HEK293 (cell line): Measurements from ENCODE around the gene NINJ2.

Experiments used
- CTCF ChIA-PET: fragments of 350-600 bp; formaldehyde crosslinking; extraction: SDS; loops from one replicate; lab custom pipeline; 2021; ENCODE audit warnings: antibody characterized with exemption; lab: Yijun Ruan, JAX
- POLR2A ChIA-PET: fragments of 300-600 bp; formaldehyde crosslinking; extraction: SDS; loops from one replicate; lab custom pipeline; 2020; ENCODE audit warnings: antibody characterized with exemption, inconsistent platforms; lab: Yijun Ruan, JAX
- H3K27ac ChIP-seq: fragments of 200-500 bp; sonication (Bioruptor generic); 2 replicates; pipeline ENCODE4 v1.5.1; 2014; ENCODE audit warnings: low read depth, low read length, control low read depth, inconsistent platforms; ENCODE audit errors: extremely low read depth
- H3K36me3 ChIP-seq, 2 experiments: fragments of 200-500 bp in 1 of 2; sonication (Bioruptor generic) in 1 of 2; 1 replicate in 1 of 2; 2 replicates in 1 of 2; pipeline ENCODE4 v1.5.1; 2014 to 2017; ENCODE audit warnings: inconsistent platforms in 2 of 2, low read length in 2 of 2; ENCODE audit not compliant: control insufficient read depth in 2 of 2, insufficient read depth in 1 of 2
- H3K4me1 ChIP-seq: fragments of 200-500 bp; sonication (Bioruptor generic); 2 replicates; pipeline ENCODE4 v1.5.1; 2014; ENCODE audit warnings: mild to moderate bottlenecking, low read length, inconsistent platforms; ENCODE audit not compliant: control insufficient read depth, insufficient read depth
- H3K4me3 ChIP-seq: 2 replicates; pipeline ENCODE4 v1.5.1; 2011; ENCODE audit warnings: low read depth, mild to moderate bottlenecking, control low read depth, low read length, moderate library complexity
- H3K9me3 ChIP-seq: fragments of 200-500 bp; sonication (Bioruptor generic); 2 replicates; pipeline ENCODE4 v1.5.1; 2014; ENCODE audit warnings: low read depth, low read length, inconsistent platforms; ENCODE audit not compliant: control insufficient read depth, insufficient read depth
- EGR2 ChIP-seq: fragments of 450-650 bp; formaldehyde crosslinking; IDR thresholded peaks from 2 replicates; pipeline ENCODE4 v1.5.1; 2016; ENCODE audit warnings: low read depth, missing biosample characterization, missing genetic modification characterization
- HOXC10 ChIP-seq: sonication (generic); formaldehyde crosslinking; IDR thresholded peaks from 2 replicates; pipeline ENCODE4 v1.8.1; 2023; ENCODE audit warnings: mild to moderate bottlenecking, missing genetic modification reagents
- MEIS1 ChIP-seq: sonication (generic); formaldehyde crosslinking; IDR thresholded peaks from 2 replicates; pipeline ENCODE4 v1.8.1; 2022; ENCODE audit warnings: missing genetic modification reagents, mild to moderate bottlenecking, borderline replicate concordance
- PRDM2 ChIP-seq: fragments of 450-650 bp; formaldehyde crosslinking; IDR thresholded peaks from 2 replicates; pipeline ENCODE4 v1.5.1; 2016; ENCODE audit warnings: missing biosample characterization, missing genetic modification characterization, borderline replicate concordance
- PRDM6 ChIP-seq: fragments of 450-650 bp; formaldehyde crosslinking; IDR thresholded peaks from 2 replicates; pipeline ENCODE4 v1.5.1; 2017; ENCODE audit warnings: missing biosample characterization, missing genetic modification characterization
- SP7 ChIP-seq: fragments of 450-650 bp; formaldehyde crosslinking; IDR thresholded peaks from 2 replicates; pipeline ENCODE4 v1.5.1; 2016; ENCODE audit warnings: missing biosample characterization, missing genetic modification characterization
- ZBTB20 ChIP-seq: fragments of 450-650 bp; formaldehyde crosslinking; IDR thresholded peaks from 2 replicates; pipeline ENCODE4 v1.5.1; 2016; ENCODE audit warnings: missing biosample characterization, missing genetic modification characterization
- ZFP69B ChIP-seq: fragments of 450-650 bp; formaldehyde crosslinking; IDR thresholded peaks from 2 replicates; pipeline ENCODE4 v1.5.1; 2016; ENCODE audit warnings: missing biosample characterization, missing genetic modification characterization
- ZNF302 ChIP-seq: fragments of 450-650 bp; formaldehyde crosslinking; IDR thresholded peaks from 2 replicates; pipeline ENCODE4 v1.5.1; 2016; ENCODE audit warnings: missing biosample characterization, missing genetic modification characterization, low read depth
- ZNF518A ChIP-seq: fragments of 450-650 bp; formaldehyde crosslinking; conservative IDR thresholded peaks from 2 replicates; pipeline ENCODE4 v1.5.1; 2016; ENCODE audit warnings: low read depth, missing biosample characterization, missing genetic modification characterization
- ZNF521 ChIP-seq: fragments of 450-650 bp; formaldehyde crosslinking; IDR thresholded peaks from 2 replicates; pipeline ENCODE4 v1.5.1; 2017; ENCODE audit warnings: missing biosample characterization, mild to moderate bottlenecking, missing genetic modification characterization
- ZNF596 ChIP-seq: fragments of 450-650 bp; IDR thresholded peaks from 2 replicates; pipeline ENCODE4 v1.5.0; 2018; ENCODE audit warnings: missing biosample characterization, mild to moderate bottlenecking, missing genetic modification characterization, moderate library complexity
- ZNF621 ChIP-seq: fragments of 450-650 bp; formaldehyde crosslinking; IDR thresholded peaks from 2 replicates; pipeline ENCODE4 v1.5.1; 2017; ENCODE audit warnings: missing biosample characterization, missing genetic modification characterization
- ZNF639 ChIP-seq: fragments of 450-650 bp; formaldehyde crosslinking; IDR thresholded peaks from 2 replicates; pipeline ENCODE4 v1.5.1; 2016; ENCODE audit warnings: missing biosample characterization, missing genetic modification characterization
- ZNF704 ChIP-seq: fragments of 450-650 bp; formaldehyde crosslinking; IDR thresholded peaks from 2 replicates; pipeline ENCODE4 v1.5.1; 2016; ENCODE audit warnings: missing biosample characterization, missing genetic modification characterization
- ZSCAN4 ChIP-seq: fragments of 450-650 bp; formaldehyde crosslinking; IDR thresholded peaks from 2 replicates; pipeline ENCODE4 v1.5.1; 2017; ENCODE audit warnings: missing biosample characterization, missing genetic modification characterization

The NINJ2 gene

GRCh38 chr12:581321-581720, 81.9 kb downstream of the NINJ2 start:
- CTCF ChIA-PET: interaction anchor here (0.6 to 1.5 kb wide), 3 partner anchors 169 to 328 kb away, joined by 3 to 7 read pairs (median 4); no protein-coding TSS in a partner anchor
- Histone ChIP-seq H3K4me3 (no peak overlapping the region), H3K36me3 (no peaks in the 10 kb centered on the region), H3K4me1 (no peaks in the 10 kb centered on the region), H3K27ac (no peak overlapping the region), H3K9me3 (no peaks in the 10 kb centered on the region)
- no peak for TF ChIP-seq HOXC10 (CRISPR knock-in tag)
- TF ChIP-seq ZNF639: no peak
- TF ChIP-seq ZNF704 (tag by site-specific recombination): no peak
- no peak for TF ChIP-seq ZNF302
- TF ChIP-seq ZNF621 (tag by site-specific recombination): no peak
- no peak for TF ChIP-seq MEIS1 (CRISPR knock-in tag)
- no peak for TF ChIP-seq EGR2 (tag by site-specific recombination)
- TF ChIP-seq PRDM6 (tag by site-specific recombination): no peak
- POLR2A ChIA-PET: no interaction called here

GRCh38 chr12:580813-581212, 82.4 kb downstream of the NINJ2 start:
- ChIA-PET POLR2A (no interaction called here), CTCF (interaction anchor here (1.0 to 1.5 kb wide), 2 partner anchors 170 to 235 kb away, joined by 4 to 7 read pairs; no protein-coding TSS in a partner anchor)
- Histone ChIP-seq H3K36me3 (no peaks in the 10 kb centered on the region), H3K9me3 (no peaks in the 10 kb centered on the region), H3K4me1 (peaks cover 2% of the 10 kb centered on the region; the same call in 1 of the 2 replicates), H3K4me3 (no peak overlapping the region), H3K27ac (no peak overlapping the region)
- TF ChIP-seq ZNF518A (tag by site-specific recombination) (no peak), ZNF704 (tag by site-specific recombination) (no peak), ZNF521 (peak; percentile 76; the same call in 1 of the 2 replicates), ZNF621 (tag by site-specific recombination) (peak; percentile 74; the same call in 1 of the 2 replicates), ZSCAN4 (tag by site-specific recombination) (peak; percentile 99), ZNF596 (tag by site-specific recombination) (no peak), ZFP69B (tag by site-specific recombination) (no peak), SP7 (tag by site-specific recombination) (no peak), ZBTB20 (tag by site-specific recombination) (no peak), PRDM2 (peak; percentile 88; the same call in 1 of the 2 replicates)
